KOPT-K1 (cell line): ENCODE measurements around the gene ANP32B.

ENCODE experiments used
- H3K27ac ChIP-seq: fragments of 200-600 bp; sonication (generic); 2 replicates; pipeline ENCODE4 v1.5.1; 2016; ENCODE audit warnings: antibody characterized with exemption, mild to moderate bottlenecking, low read depth, low read length; ENCODE audit not compliant: poor library complexity, severe bottlenecking
- H3K36me3 ChIP-seq: fragments of 200-600 bp; sonication (generic); 2 replicates; pipeline ENCODE4 v1.5.1; 2017; ENCODE audit warnings: antibody characterized with exemption, mild to moderate bottlenecking, low read length, moderate library complexity; ENCODE audit not compliant: insufficient read depth
- H3K9me3 ChIP-seq: fragments of 200-600 bp; sonication (generic); 2 replicates; pipeline ENCODE4 v1.5.1; 2017; ENCODE audit warnings: antibody characterized with exemption, low read length, mild to moderate bottlenecking; ENCODE audit not compliant: insufficient read depth, poor library complexity, severe bottlenecking

ANP32B gene

DNA sequence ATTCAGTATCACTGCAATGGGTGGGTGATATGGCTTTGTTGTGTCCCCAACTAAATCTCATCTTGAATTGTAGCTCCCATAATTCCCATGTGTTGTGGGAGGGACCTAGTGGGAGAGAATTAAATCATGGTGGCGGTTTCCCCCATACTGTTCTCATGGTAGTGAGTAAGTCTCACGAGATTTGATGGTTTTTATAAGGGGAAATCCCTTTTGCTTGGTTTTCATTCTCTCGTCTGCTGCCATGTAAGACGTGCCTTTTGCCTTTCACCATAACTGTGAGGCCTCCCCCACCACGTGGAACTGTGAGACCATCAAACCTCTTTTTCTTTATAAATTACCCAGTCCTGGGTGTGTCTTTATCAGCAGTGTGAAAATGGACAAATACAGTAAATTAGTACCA, 63.9 kb downstream of the ANP32B start:
- Histone ChIP-seq H3K9me3 (no peaks in the 10 kb centered on the region), H3K27ac (no peak overlapping the region), H3K36me3 (no peaks in the 10 kb centered on the region)

DNA sequence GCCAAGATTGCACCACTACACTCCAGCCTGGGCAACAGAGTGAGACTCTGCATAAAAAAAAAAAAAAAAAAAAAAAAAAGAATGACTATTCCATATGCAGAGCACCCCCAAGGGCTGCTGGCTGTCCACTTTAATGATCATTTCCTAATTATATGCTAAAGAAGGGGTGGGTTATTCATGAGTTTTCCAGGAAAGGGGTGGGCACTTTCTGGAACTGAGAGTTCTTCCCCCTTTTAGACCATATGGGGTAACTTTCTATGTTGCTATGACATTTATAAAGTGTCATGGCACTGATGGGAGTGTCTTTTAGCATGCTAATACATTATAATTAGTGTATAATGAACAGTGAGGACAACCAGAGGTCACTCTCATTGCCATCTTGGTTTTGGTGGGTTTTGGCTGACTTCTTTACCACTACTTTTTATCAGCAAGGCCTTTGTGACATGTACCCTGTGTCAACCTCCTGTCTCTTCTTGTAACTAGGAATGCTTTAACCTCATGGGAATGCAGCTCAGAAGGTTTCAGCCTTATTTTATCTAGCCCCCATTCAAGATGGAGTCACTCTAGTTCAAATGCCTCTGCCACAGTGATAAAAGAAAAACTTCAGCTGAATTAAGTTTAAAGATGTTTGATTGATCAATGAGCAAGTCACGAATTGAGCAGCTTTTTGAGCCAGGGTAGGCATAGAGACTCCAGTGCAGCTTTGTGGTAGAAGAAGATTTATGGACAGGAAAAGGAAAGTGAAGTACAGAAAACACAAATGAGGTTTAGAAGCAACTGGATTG, 66.3 kb downstream of the ANP32B start:
- Histone ChIP-seq H3K27ac (no peak overlapping the region), H3K36me3 (no peaks in the 10 kb centered on the region; the same call in 1 of the 2 replicates), H3K9me3 (no peaks in the 10 kb centered on the region)

DNA sequence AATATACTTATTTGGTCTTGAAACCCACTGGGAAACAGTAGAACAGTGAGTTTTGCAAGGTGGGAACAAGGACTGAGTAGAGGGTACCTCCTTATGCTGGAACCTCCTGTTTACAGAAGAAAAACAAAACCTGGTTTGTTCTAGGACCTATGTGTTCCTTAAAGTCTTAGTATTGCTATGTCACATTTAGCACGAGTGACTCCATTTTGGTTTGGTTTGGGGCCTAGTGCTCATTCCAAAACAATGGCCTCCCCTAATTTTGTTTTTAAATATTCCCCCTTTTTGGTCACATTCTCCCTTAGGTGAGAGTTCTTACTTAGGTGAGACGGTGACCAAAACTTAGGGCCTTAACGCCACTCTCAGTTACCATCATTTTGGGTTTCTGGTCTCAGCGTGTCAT, 67.2 kb downstream of the ANP32B start:
- no peaks in the 10 kb centered on the region for H3K9me3 ChIP-seq
- H3K27ac ChIP-seq: no peak overlapping the region
- no peaks in the 10 kb centered on the region; the same call in 1 of the 2 replicates for H3K36me3 ChIP-seq

DNA sequence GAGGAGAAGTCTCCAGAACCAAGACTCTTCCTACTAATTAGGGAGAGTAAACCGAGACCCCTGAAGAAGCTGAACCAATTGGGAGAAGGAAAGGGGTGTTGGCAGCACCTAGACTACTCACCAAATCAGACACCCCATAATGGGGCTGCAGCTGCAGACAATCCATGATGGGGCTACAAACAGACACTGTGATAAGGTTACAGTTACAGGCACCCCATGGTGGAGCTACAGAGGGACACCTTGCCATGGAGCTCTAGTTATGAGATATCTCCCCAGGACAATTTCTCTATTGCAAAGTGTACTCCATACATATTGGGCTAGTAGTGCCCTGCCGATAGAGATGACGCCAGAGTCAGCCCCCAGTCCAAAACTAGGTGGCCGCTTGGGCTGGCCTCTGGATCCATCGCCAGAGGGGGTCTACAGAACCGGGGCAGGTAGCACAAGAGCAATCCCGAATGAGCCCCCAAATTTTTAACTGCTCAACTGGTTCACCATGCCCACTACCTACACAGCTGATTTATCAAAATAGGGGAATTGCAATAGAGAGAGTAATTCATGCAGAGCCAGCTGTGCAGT, 71.3 kb downstream of the ANP32B start:
- Histone ChIP-seq H3K27ac (no peak overlapping the region), H3K9me3 (no peaks in the 10 kb centered on the region), H3K36me3 (no peaks in the 10 kb centered on the region; the same call in 1 of the 2 replicates)

DNA sequence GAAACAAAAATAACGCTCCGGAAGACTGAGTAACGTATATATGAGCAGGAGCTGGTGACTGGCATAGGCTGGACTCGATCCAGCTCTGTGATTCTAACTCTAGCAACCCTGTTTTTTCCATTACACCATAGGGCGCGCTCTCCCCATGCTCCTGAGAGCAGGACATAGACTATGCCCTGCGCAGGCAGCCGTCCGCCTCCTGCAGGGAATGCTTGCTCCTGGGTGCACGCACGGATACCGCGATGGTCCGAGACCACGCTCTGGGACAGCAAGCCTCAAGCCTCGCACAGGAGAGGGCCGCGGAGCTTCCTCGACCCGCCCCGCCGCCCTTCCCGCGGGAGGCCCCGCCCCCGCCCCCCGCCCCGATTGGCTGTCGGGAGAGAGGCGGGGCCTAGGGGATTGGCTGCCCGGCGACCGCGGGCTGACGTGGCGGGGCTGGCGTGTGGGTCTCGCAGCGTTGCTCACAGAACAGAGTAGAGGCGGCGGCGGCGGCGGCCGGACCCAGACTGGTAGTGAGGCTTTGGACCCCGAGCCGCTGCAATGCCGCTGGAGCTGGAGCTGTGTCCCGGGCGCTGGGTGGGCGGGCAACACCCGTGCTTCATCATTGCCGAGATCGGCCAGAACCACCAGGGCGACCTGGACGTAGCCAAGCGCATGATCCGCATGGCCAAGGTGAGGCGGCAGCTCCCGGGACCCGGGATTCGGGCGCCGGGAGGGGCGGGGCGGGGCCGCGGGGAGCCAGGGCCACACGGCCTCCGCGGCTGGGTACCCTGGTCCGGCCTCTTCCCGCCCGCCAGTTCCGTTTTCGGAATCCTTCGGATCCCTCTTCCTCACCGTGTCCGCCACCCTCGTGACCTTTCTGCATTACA, 73.4 kb downstream of the ANP32B start, which contains the start of gene NANS:
NANS (plus strand) TSS at position 464 of the 869 bp plus-strand sequence; CDS start at position 541, 77 bp downstream.
- Histone ChIP-seq H3K9me3 (no peaks in the 10 kb centered on the region), H3K27ac (peak within 1 kb of the TSS; percentile 47), H3K36me3 (peaks cover 7% of the 10 kb centered on the region; the same call in 1 of the 2 replicates)

DNA sequence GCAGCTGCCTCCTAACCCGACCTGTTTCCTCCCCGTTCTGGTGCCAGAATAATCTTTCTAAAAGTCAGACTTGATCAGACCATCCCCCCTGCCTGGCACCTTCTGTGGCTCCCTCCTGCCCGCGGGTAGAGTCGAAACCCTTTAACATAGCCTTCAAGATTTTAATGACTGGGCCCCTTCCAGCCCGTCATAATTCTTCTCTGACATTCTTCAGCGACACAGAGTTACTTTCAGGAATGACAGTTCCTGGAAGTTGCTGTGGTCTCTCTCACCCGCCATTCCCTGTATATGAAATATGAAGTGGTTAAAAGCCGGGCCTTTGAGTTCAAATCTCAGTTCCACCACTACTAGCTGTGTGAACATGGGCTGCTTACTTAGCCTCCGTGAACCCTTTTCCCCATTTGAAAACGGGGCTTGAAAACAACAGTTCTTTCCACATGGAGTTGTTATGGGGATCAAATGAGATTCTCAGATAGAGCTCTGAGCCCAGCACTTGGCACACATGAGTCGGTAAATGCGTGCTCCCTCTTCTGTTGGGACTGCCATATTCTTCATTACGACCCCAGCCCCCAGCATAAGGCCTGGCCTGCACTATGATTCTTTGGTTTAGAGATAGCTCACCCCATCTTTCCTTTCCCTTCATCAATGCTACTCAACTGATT, 74.1 kb downstream of the ANP32B start:
- H3K36me3 ChIP-seq: peaks cover 13% of the 10 kb centered on the region; the same call in 1 of the 2 replicates
- peak overlapping the region; percentile 41 for H3K27ac ChIP-seq
- no peaks in the 10 kb centered on the region for H3K9me3 ChIP-seq

DNA sequence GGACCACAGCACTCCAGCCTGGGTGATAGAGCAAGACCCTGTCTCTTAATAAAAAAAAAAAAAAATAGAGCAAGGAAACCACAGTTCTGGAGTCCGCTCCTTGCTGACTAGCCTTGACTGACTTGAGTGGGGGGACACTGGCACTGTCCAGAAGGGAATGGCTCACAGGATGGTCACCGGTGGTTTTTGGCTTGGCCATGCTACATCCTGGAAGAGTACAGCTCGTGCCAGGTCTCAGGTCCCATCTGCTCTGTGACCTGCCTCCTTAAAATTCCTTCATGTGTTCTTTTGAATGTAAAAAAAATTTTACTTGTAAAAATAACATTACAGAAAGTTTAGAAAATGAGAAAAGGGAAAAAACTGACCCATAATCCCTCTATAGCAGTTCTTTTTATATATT, 79.0 kb downstream of the ANP32B start:
- no peaks in the 10 kb centered on the region for H3K9me3 ChIP-seq
- H3K27ac ChIP-seq: no peak overlapping the region
- peaks cover 58% of the 10 kb centered on the region for H3K36me3 ChIP-seq

DNA sequence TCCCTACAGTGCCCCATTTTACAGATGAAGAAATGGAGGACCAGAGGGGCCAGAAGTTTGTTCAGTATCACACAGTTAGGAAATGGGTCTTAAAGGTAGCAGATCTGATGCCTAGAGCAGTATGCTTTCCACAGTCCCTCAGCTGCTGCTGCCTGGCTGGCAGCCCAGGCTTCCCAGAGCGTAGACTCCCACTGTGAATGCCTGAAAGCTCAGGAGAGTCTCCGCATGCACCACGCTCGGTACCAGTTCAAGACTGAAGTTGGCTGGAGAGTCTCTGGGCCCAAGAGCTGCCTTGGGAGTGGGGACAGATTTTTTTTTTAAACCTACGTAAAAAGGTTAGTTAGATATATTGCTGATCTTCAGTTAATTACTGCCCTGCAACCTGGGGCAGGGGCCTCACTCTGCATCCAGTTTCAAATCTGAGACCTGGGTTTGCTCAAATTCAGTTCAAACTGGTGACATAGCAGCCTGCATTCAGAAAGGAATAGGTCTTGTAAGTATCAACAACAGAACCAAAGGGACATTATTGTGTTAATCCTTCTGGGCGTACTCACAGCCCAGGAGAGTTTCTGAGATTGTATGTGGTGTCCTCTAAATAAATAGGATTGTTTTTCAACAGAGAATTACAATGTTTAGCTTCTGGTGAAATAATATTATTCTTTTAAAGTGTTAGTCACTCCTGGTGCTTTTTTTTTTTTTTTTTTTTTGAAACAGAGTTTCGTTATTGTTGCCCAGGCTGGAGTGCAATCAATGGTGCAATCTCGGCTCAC, 81.7 kb downstream of the ANP32B start:
- Histone ChIP-seq H3K9me3 (no peaks in the 10 kb centered on the region), H3K36me3 (peaks cover 59% of the 10 kb centered on the region), H3K27ac (no peak overlapping the region)
